ENCODE results near the gene CDCA7L.

CDCA7L gene

DNA sequence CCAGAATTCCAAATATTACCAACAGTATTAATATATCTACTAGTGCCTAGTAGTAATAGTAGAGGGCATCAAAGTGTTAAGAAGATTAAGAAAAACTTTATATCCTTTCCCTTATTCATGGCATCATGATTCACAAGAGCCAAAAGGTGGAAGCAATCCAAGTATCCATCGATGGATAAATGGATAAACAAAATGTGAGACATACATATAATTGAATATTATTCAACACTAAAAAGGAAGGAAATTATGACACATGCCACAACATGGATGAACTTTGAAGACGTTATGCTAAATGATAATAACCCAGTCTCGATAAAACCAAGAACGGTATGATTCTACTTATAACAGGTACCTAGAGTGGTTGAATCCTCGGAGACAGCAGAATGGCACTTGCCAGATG lies 23.1 kb downstream of the CDCA7L start:
- Mint-ChIP-seq H3K36me3 (ENCODE audit: low read depth) (peaks cover 11% of the 10 kb centered on the region), H3K9me3 (peaks cover 6% of the 10 kb centered on the region), H3K27ac (no peak overlapping the region), H3K4me3 (no peak overlapping the region), H3K27me3 (ENCODE audit: low read depth) (no peaks in the 10 kb centered on the region), H3K4me1 (peaks cover 5% of the 10 kb centered on the region)
- no peak for TF ChIP-seq CTCF (IDR thresholded peaks at IDR 0.05; ENCODE audit: unreplicated experiment in 3 of 3)

DNA sequence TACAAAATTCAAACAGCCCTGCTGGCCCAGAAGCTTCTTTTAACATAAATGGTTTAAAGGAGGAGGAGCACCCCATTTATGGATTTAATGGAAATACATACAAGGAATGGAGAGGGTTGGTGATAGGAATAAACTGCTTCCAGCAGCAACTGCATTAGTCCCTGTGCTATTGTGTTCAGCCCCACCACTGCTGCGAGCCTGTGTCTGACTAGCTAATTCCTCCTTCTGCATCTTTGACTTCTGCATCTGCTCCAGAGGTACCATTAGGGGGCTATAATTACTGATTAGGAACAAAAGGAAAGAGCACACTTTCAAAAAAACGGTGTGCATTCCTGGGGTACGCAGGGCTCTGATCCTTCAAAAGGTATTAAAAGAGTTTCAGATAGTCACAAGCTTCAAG lies 24.8 kb downstream of the CDCA7L start:
- peaks cover 11% of the 10 kb centered on the region for H3K36me3 Mint-ChIP-seq (ENCODE audit: low read depth)
- H3K4me1 Mint-ChIP-seq = peaks cover 5% of the 10 kb centered on the region
- H3K27ac Mint-ChIP-seq = no peak overlapping the region
- TF ChIP-seq CTCF (IDR thresholded peaks at IDR 0.05; ENCODE audit: unreplicated experiment in 3 of 3) = no peak
- no peaks in the 10 kb centered on the region for H3K27me3 Mint-ChIP-seq (ENCODE audit: low read depth)
- H3K4me3 Mint-ChIP-seq = no peak overlapping the region
- H3K9me3 Mint-ChIP-seq = no peaks in the 10 kb centered on the region

- Mint-ChIP-seq H3K9me3 (no peaks in the 10 kb centered on the region), H3K27ac (no peak overlapping the region), H3K27me3 (ENCODE audit: low read depth) (peaks cover 4% of the 10 kb centered on the region), H3K36me3 (ENCODE audit: low read depth) (peaks cover 34% of the 10 kb centered on the region), H3K4me3 (no peak overlapping the region), H3K4me1 (peaks cover 7% of the 10 kb centered on the region)
- no peak for TF ChIP-seq CTCF (IDR thresholded peaks at IDR 0.05; ENCODE audit: unreplicated experiment in 3 of 3)
Measured at GRCh38 chr7:21918216-21918615, 27.5 kb downstream of the CDCA7L start.

GRCh38 chr7:21916629-21917028 lies 29.1 kb downstream of the CDCA7L start:
- Mint-ChIP-seq H3K36me3 (ENCODE audit: low read depth) (peaks cover 43% of the 10 kb centered on the region), H3K4me1 (peaks cover 13% of the 10 kb centered on the region), H3K27ac (no peak overlapping the region), H3K9me3 (no peaks in the 10 kb centered on the region), H3K27me3 (ENCODE audit: low read depth) (peaks cover 4% of the 10 kb centered on the region), H3K4me3 (no peak overlapping the region)
- TF ChIP-seq CTCF (IDR thresholded peaks at IDR 0.05; ENCODE audit: unreplicated experiment in 3 of 3) = no peak

DNA sequence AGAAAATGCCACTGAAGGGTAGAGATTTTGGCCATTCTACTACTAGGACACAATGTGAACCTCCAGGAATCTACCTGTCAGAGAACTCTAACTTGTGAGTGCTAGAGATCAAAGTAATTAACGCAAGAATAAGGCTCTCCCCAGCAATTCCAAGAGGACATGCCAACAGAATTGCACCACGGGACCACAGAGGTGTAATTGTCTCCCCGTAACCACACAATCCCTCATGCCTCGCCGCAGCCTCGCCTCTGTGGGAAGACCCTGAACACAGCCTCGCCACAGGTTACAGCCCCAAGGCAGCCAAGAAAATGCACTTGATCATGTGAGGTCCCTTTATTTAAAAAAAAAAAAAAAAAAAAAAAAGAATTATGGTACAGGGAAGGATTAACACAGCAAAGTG lies 29.5 kb downstream of the CDCA7L start:
- no peaks in the 10 kb centered on the region for H3K9me3 Mint-ChIP-seq
- TF ChIP-seq CTCF (IDR thresholded peaks at IDR 0.05; ENCODE audit: unreplicated experiment in 3 of 3) = no peak
- H3K4me1 Mint-ChIP-seq = peaks cover 13% of the 10 kb centered on the region
- no peak overlapping the region for H3K4me3 Mint-ChIP-seq
- H3K27me3 Mint-ChIP-seq (ENCODE audit: low read depth) = peaks cover 4% of the 10 kb centered on the region
- peaks cover 46% of the 10 kb centered on the region for H3K36me3 Mint-ChIP-seq (ENCODE audit: low read depth)
- H3K27ac Mint-ChIP-seq = no peak overlapping the region

GRCh38 chr7:21915140-21915539 lies 30.6 kb downstream of the CDCA7L start:
- Mint-ChIP-seq H3K4me1 (peaks cover 13% of the 10 kb centered on the region), H3K9me3 (no peaks in the 10 kb centered on the region), H3K27me3 (ENCODE audit: low read depth) (peaks cover 4% of the 10 kb centered on the region), H3K4me3 (no peak overlapping the region), H3K36me3 (ENCODE audit: low read depth) (peaks cover 49% of the 10 kb centered on the region), H3K27ac (no peak overlapping the region)
- TF ChIP-seq CTCF (IDR thresholded peaks at IDR 0.05; ENCODE audit: unreplicated experiment in 3 of 3) = no peak

Measured in nephron (organoid).